ENCODE measurements around the gene OSBP2.

The OSBP2 gene

GRCh38 chr22:30665266-30665665 is 29.4 kb upstream of the OSBP2 start:
- TF ChIP-seq CTCF (IDR thresholded peaks at IDR 0.05; ENCODE audit: low read depth, low read length): no peak
- H3K4me1 ChIP-seq: no peaks in the 10 kb centered on the region
- no peaks in the 10 kb centered on the region for H3K36me3 ChIP-seq
- no peaks in the 10 kb centered on the region for H3K27me3 ChIP-seq
- no peaks in the 10 kb centered on the region for H3K9me3 ChIP-seq
- DNase-seq: no peak
- no peak overlapping the region for H3K4me3 ChIP-seq (ENCODE audit: low read depth, low read length)

DNA sequence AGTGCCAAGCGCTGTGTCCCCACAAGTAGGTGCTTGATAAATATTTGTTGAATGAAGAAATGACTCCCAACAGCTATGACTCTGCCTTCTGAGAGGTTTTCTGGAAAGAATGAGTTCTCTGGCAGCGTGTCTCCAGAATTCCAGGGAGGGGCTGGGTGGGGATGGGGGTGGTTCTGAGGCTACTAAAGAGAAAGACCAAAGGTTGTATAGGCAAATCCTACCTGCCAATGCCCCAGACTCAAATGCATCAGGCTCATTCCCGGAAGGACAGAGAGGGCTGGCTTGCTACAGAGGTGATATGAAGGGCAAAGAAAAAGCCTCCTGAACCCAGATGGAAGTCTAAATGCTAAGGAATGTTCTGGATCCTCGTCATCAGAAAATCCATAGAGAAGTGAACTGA is 28.9 kb upstream of the OSBP2 start:
- no peaks in the 10 kb centered on the region for H3K4me1 ChIP-seq
- TF ChIP-seq CTCF (IDR thresholded peaks at IDR 0.05; ENCODE audit: low read depth, low read length): no peak
- H3K9me3 ChIP-seq: no peaks in the 10 kb centered on the region
- H3K27me3 ChIP-seq: no peaks in the 10 kb centered on the region
- DNase-seq: no peak
- H3K36me3 ChIP-seq: no peaks in the 10 kb centered on the region
- H3K4me3 ChIP-seq (ENCODE audit: low read depth, low read length): no peak overlapping the region

DNA sequence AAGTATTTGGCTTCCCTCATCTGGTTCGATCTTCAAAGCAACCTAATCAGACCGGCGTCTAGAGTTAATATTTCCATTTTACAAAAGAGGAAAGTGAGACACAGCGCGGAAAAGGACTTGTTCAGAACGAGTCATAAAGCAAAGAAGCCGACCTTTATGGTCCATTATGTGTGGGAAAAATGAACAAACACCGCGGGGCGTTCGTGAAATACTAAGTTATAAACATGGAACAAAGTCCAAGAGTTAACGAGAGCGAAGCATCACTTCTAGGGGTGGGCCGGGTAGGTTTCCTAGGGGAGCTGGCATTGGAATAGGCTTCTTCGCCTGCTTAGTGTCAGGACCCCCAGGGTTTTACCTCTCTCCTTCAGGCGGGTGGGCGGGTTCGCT is 27.6 kb upstream of the OSBP2 start:
- DNase-seq: no peak
- no peaks in the 10 kb centered on the region for H3K9me3 ChIP-seq
- H3K36me3 ChIP-seq: no peaks in the 10 kb centered on the region
- TF ChIP-seq CTCF (IDR thresholded peaks at IDR 0.05; ENCODE audit: low read depth, low read length): no peak
- H3K4me1 ChIP-seq: no peaks in the 10 kb centered on the region
- H3K27me3 ChIP-seq: no peaks in the 10 kb centered on the region
- peak overlapping the region; percentile 84 for H3K4me3 ChIP-seq (ENCODE audit: low read depth, low read length)

DNA sequence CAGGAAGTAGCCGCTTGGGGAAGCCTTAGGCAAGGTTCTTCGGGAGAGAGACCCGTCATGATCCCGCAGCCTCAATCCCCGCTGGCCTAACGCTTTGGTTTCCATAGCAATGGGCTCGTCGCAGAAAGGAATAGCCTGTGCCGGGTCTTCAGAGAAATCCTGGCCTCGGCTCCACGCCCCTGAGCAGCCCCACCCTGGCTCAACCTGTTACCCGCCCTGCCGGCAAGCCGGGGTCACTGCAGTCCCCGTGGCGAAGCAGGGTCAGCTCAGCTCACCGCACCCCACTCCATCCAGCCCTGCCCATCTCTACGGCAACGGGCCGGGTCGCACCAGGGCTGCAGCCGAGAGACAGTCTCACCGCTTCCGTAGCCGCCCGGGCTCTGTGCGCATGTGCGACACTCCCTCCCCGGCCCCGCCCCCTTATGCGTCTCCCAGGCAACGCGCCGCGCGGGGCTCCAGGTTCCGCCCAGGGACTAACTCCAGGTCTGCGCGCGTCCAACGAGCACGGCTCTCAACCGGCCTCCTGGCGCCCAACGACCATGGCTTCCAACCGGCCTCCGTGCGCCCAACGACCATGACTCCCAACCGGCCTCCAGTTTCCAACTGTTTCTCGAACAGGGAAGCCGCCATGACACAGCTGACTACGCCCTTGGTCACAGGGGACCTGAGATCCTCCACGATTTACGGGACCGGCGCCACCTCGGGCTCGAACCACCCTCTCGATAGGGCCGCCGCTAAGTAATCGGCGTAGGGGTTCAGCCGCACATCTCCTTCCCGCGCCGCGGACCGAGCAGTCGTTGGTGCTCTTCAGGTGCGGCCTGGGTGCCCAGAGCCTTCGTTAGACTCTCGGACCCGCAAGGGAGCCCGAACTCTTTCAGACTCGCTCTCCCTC is 26.9 kb upstream of the OSBP2 start, which contains the start of gene DUSP18:
TSS of gene DUSP18 (minus strand) at position 382 of the 892 bp plus-strand sequence. CDS start 3,872 bp downstream, outside the sequence.
- H3K4me1 ChIP-seq: no peaks in the 10 kb centered on the region
- peak; percentile 97 for DNase-seq
- H3K4me3 ChIP-seq (ENCODE audit: low read depth, low read length): peak within 1 kb of the TSS; percentile 84
- H3K36me3 ChIP-seq: no peaks in the 10 kb centered on the region
- TF ChIP-seq CTCF (IDR thresholded peaks at IDR 0.05; ENCODE audit: low read depth, low read length): peak; percentile 34
- H3K9me3 ChIP-seq: no peaks in the 10 kb centered on the region
- H3K27me3 ChIP-seq: no peaks in the 10 kb centered on the region

GRCh38 chr22:30668386-30668710 is 26.3 kb upstream of the OSBP2 start:
- DNase-seq: no peak
- H3K36me3 ChIP-seq: no peaks in the 10 kb centered on the region

More at GRCh38 chr22:30668386-30668710, 26.3 kb upstream of the OSBP2 start:
- peak overlapping the region; percentile 84 for H3K4me3 ChIP-seq (ENCODE audit: low read depth, low read length)
- H3K27me3 ChIP-seq: no peaks in the 10 kb centered on the region
- no peaks in the 10 kb centered on the region for H3K9me3 ChIP-seq
- H3K4me1 ChIP-seq: no peaks in the 10 kb centered on the region
- no peak for TF ChIP-seq CTCF (IDR thresholded peaks at IDR 0.05; ENCODE audit: low read depth, low read length)
